GM18519 (cell line): ENCODE measurements around the gene NFIX.

Experiments used
- ATAC-seq: cut with Tn5 transposase; IDR thresholded peaks from one replicate; pipeline ENCODE4 v1.9.1; 2021; ENCODE audit warnings: mild to moderate bottlenecking, moderate library complexity; ENCODE audit not compliant: unreplicated experiment, low FRiP score

Gene NFIX

DNA sequence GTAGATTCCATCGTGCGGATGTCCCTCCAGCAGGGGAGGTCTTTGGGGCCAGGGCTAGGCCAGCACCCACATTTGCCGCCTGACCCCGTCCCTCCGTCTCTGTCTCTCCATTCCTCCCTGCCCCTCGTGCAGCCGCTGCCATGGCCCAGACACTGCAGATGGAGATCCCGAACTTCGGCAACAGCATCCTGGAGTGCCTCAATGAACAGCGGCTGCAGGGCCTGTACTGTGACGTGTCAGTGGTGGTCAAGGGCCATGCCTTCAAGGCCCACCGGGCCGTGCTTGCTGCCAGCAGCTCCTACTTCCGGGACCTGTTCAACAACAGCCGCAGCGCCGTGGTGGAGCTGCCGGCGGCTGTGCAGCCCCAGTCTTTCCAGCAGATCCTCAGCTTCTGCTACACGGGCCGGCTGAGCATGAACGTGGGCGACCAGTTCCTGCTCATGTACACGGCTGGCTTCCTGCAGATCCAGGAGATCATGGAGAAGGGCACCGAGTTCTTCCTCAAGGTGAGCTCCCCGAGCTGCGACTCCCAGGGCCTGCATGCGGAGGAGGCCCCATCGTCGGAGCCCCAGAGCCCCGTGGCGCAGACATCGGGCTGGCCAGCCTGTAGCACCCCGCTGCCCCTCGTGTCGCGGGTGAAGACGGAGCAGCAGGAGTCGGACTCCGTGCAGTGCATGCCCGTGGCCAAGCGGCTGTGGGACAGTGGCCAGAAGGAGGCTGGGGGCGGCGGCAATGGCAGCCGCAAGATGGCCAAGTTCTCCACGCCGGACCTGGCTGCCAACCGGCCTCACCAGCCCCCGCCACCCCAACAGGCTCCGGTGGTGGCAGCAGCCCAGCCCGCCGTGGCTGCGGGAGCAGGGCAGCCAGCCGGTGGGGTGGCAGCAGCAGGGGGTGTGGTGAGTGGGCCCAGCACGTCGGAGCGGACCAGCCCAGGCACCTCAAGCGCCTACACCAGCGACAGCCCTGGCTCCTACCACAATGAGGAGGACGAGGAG lies 140.1 kb downstream of the NFIX start:
- ATAC-seq = no peak

DNA sequence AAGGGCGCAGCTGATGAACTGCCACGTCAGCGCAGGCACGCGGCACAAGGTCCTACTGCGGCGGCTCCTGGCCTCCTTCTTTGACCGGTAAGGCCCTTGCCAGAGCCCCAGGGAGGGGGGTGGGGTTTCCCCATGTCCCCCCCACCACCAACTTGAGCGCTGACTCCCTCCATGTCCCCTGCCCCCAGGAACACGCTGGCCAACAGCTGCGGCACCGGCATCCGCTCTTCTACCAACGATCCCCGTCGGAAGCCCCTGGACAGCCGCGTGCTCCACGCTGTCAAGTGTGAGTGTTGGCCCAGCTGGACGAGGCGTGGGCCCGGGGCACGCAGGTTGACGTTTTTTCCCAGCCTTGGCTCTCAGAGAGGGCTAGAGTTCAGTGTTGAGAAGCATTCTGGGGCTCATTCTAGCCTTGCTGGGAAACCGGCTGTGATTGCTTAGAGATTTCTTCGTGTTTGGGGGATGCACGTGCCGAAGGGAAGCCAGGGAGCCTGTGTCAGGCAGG lies 142.1 kb downstream of the NFIX start:
- ATAC-seq = no peak

DNA sequence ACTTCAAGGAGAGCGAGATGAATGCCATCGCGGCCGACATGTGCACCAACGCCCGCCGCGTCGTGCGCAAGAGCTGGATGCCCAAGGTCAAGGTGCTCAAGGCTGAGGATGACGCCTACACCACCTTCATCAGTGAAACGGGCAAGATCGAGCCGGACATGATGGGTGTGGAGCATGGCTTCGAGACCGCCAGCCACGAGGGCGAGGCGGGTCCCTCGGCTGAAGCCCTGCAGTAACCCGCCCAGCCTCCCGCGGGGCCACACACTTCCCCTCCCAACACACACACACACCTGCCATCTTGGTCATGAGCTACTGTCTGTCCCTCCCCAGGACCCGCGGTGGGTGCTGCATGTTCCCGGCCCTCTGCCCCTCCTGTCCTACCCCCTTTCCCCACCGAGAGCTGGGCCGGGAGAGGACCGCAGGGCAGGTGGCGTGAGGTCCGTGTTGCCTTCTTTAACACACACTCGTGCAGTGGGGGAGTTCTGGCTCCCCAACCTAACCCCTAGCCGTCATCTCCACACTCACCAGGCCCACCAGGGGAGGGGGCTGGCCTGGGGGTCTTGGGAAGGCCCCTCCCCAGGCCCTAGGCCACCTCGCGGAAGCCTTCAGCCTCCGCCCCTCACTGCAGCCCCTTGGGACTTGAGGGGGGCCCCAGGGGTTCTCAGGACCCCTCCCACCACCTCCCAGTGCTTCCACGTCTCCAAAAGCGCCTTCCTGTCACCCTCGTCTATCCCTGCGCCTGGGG lies 143.1 kb downstream of the NFIX start:
- no peak for ATAC-seq

- ATAC-seq = no peak
These were observed 143.6 kb downstream of the NFIX start for GRCh38 chr19:13138916-13139198.

DNA sequence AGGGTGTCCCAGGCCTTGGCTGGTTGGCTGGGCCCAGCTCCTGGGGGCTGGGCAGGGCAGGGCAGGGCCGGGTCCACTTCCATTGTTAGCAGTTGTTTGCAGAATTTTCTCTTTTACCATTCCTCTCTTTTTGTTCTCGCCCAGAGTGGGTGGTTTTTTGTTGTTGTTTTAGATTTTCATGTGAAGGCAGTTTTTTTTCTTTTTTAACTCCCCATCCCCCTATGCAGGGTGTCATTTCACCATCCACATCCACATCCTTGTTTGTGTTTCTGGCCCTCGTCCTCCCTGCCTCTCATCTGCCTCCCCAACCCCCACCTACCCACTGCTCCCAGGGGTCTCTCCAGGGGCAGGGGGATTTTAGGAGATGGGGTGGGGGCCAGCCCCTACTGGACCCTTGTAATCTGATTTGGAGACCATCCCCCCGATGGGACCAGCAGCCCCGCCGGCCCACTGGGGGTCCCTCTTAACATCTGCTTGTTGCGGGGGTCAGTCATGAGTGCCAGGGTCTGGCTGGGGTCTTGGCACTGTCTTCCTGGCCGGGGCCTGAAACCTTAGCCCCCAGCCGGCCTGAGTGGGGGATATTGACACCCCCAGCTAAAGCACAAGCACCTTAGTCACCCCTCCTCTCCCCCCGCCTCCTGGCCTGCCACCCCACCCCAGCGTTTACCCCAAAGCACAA lies 144.5 kb downstream of the NFIX start:
- ATAC-seq = no peak

DNA sequence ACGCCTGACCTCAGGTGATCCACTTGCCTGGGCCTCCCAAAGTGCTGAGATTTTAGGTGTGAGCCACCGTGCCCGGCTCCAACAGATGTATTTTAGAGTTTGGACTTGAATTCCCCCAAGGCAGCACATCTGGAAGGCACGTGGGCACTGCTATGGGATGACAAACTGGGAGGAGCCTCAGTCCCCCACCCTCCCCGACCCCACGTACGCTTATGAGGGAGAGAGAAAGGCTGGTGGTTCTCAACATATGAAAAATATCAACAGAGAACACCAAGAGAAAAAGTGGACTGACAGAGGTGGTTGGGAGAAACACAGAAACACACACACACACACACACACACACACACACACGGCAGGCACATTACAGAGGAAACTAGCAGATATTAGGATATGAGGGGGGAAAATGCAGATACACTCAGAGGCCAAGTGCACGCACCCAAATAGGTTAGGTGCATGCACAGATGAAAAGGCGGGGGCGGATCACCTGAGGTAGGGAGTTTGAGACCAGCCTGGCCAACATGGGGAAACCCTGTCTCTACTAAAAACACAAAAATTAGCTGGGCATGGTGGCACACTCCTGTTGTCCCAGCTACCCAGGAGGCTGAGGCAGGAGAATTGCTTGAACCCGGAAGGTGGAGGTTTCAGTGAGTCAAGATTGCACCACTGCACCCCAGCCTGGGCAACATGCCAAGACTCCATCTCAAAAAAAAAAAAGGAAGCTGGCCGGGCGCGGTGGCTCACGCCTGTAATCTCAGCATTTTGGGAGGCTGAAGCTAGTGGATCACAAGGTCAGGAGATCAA lies 151.7 kb downstream of the NFIX start:
- no peak for ATAC-seq
